Right lobe of liver (tissue), 6 donors: ENCODE results near the gene RBM5. TPM values are rescaled to one million over a fixed set of nuclear protein-coding genes. Genes with fewer than 3 reads are reported as not detected.

Experiments
- ATAC-seq, 4 donors: fragments of 200-7000 bp; cut with Tn5 transposase; one replicate each; pipeline ENCODE4 v1.9.1; 2020; ENCODE audit warnings: mild to moderate bottlenecking in 4 of 4, moderate library complexity in 4 of 4
- DNase-seq, 3 donors: peaks; one replicate each; pipeline ENCODE4 v3.0.0-alpha.2; 2020
- H3K27ac ChIP-seq, 3 donors: fragments of 200-600 bp; one replicate each; pipeline ENCODE4 v1.8.0; 2022
- H3K27me3 ChIP-seq, 2 donors: fragments of 200-600 bp; one replicate each; pipeline ENCODE4 v1.8.0; 2022
- H3K36me3 ChIP-seq, 4 donors: fragments of 200-600 bp; sonication (generic) in 1 of 4; one replicate each; pipeline versions ENCODE4 v1.5.1 to v1.8.0; 2017 to 2022; ENCODE audit warnings: control low read depth in 1 of 4
- H3K4me1 ChIP-seq, 4 donors: fragments of 200-600 bp; sonication (generic) in 1 of 4; one replicate each; pipeline versions ENCODE4 v1.5.1 to v1.8.0; 2017 to 2022; ENCODE audit warnings: control low read depth in 1 of 4
- H3K4me3 ChIP-seq, 3 donors: fragments of 200-600 bp; one replicate each; pipeline ENCODE4 v1.8.0; 2022
- H3K9me3 ChIP-seq, 4 donors: fragments of 200-600 bp; sonication (generic) in 1 of 4; one replicate each; pipeline versions ENCODE4 v1.5.1 to v1.8.0; 2017 to 2022; ENCODE audit warnings: control low read depth in 1 of 4
- CTCF ChIP-seq, 4 donors: fragments of 200-600 bp in 3 of 4; fragments of 450-650 bp in 1 of 4; IDR thresholded peaks; one replicate each; pipeline versions ENCODE4 v1.5.1 to v1.8.0; 2016 to 2022; ENCODE audit warnings: antibody characterized with exemption in 4 of 4, mild to moderate bottlenecking in 2 of 4
- POLR2A ChIP-seq: fragments of 450-650 bp; IDR thresholded peaks from one replicate; pipeline ENCODE4 v1.6.1; 2017; ENCODE audit warnings: antibody characterized with exemption, mild to moderate bottlenecking
- WGBS: methylation state at CpG from one replicate; pipeline ENCODE4 v1.1.6; 2018; ENCODE audit warnings: low coverage, low lambda C conversion rate; ENCODE audit not compliant: insufficient coverage; ENCODE audit errors: missing lambda C conversion rate; 5-methylcytosine and 5-hydroxymethylcytosine counted together
- intact Hi-C, 2 donors: fragments of 100-400 bp; cut with DNase I; formaldehyde crosslinking; loops; one replicate each; pipeline versions ENCODE4 v1.11.2 to v1.14.1; 2022
- total RNA-seq, 6 experiments: library from RNA; depleted of rRNA in 2 of 6; stranded (reverse); fragments of >200 nt in 2 of 6; fragmentation: NEBNext Ultra II Directional in 3 of 6; extraction: Animal tissue kit (Norgen Biotek cat#: 25700) in 3 of 6; gene quantifications; one replicate each; pipeline versions ENCODE4 v1.1.0 to v1.2.4, GENCODE V29; 2016 to 2023
- donor health status: DM: no; HTN: yes; CAD: no.
- donor health status: DM: no; HTN: no; CAD: no.
- donor health status: DM: no; HTN: no; CAD: no.
- donor health status: DM: no; HTN: yes; CAD: no.
- donor health status: DM: no; HTN: yes; CAD: no.

Gene RBM5
- total RNA-seq, 6 experiments from 2014 or later, result 42.1 to 62.4 (median 46.4) TPM

- no peak for ATAC-seq
- H3K4me3 ChIP-seq, result no peak overlapping the region
- TF ChIP-seq CTCF (IDR thresholded peaks at IDR 0.05) (no peak), POLR2A (no peak)
- intact Hi-C loops, result no loop called here
- H3K27ac ChIP-seq, result no peak overlapping the region
- DNase-seq, result no peak
- H3K4me1 ChIP-seq, result peaks cover 0 to 8% (median 0%) of the 10 kb centered on the region in 4 donors
- H3K36me3 ChIP-seq, result no peaks in the 10 kb centered on the region
- no peaks in the 10 kb centered on the region for H3K9me3 ChIP-seq
- no peaks in the 10 kb centered on the region for H3K27me3 ChIP-seq
- WGBS, result no CpG with 5 or more reads among the region's 1 CpG
These were observed 61.7 kb downstream of the RBM5 start for GRCh38 chr3:50150404-50150750.

- H3K36me3 ChIP-seq, result no peaks in the 10 kb centered on the region
- no peaks in the 10 kb centered on the region for H3K9me3 ChIP-seq
- 20% methylated on average over 1 of the region's 18 CpGs for WGBS
- no peak overlapping the region for H3K4me3 ChIP-seq
- intact Hi-C loops, result no loop called here
- H3K4me1 ChIP-seq, result peaks cover 0 to 11% (median 0%) of the 10 kb centered on the region in 4 donors
- ATAC-seq (no peak), DNase-seq (no peak)
- H3K27ac ChIP-seq, result no peak overlapping the region
- H3K27me3 ChIP-seq, result no peaks in the 10 kb centered on the region
- no peak for TF ChIP-seq CTCF (IDR thresholded peaks at IDR 0.05)
- TF ChIP-seq POLR2A, result no peak
These were observed 62.4 kb downstream of the RBM5 start for GRCh38 chr3:50150863-50151686.

- H3K36me3 ChIP-seq, result no peaks in the 10 kb centered on the region
- H3K4me1 ChIP-seq, result peaks cover 0 to 11% (median 0%) of the 10 kb centered on the region in 4 donors
- intact Hi-C loops, result no loop called here
- no peak overlapping the region for H3K4me3 ChIP-seq
- H3K27ac ChIP-seq, result no peak overlapping the region
- no peaks in the 10 kb centered on the region for H3K9me3 ChIP-seq
- DNase-seq, result no peak
- WGBS, result 100% methylated on average over 1 of the region's 5 CpGs
- no peak for TF ChIP-seq CTCF (IDR thresholded peaks at IDR 0.05)
- H3K27me3 ChIP-seq, result no peaks in the 10 kb centered on the region
- ATAC-seq, result no peak
These were observed 63.0 kb downstream of the RBM5 start for GRCh38 chr3:50151728-50152127.

GRCh38 chr3:50153782-50154475 is 65.2 kb downstream of the RBM5 start:
- peaks cover 0 to 11% (median 0%) of the 10 kb centered on the region in 4 donors for H3K4me1 ChIP-seq
- H3K27me3 ChIP-seq, result no peaks in the 10 kb centered on the region
- WGBS, result 44% methylated on average over 7 of the region's 9 CpGs
- intact Hi-C loops, result no loop called here
- peak overlapping the region in 1 of 3 donors; percentile 37 for H3K4me3 ChIP-seq
- H3K27ac ChIP-seq, result no peak overlapping the region
- no peaks in the 10 kb centered on the region for H3K36me3 ChIP-seq
- no peak for TF ChIP-seq CTCF (IDR thresholded peaks at IDR 0.05)
- TF ChIP-seq POLR2A, result no peak
- no peak for DNase-seq
- H3K9me3 ChIP-seq, result no peaks in the 10 kb centered on the region
- no peak for ATAC-seq
